ENCODE data around the gene GLI1.
"Not testable (repeated sequence)": the region's sequence is repeated elsewhere in the genome, so short reads cannot be mapped to it uniquely, and the experiment has no call there.

GLI1 gene

DNA sequence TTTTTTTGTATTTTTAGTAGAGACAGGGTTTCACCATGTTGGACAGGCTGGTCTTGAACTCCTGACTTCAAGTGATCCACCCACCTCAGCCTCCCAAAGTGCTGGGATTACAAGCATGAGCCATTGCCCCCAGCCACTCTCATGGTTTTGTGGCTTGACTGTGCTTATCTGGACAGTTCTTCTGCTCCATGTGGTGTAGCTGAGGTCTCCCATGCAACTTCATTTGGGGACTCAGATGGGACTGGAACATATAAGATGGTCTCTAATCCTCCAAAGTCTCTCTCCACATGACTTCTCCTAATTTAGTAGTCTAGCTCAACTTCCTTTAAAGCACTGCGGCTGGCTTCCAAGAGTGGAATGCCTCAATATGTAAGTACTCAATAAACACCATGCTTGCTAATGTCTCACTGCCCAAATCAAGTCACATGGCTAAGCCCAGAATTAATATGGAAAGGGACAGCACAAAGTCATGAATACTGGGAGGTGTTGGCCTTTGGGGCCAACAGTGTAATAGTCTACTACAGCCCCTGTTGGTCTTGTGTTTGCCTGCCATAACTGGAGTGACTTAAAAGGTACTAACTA lies 17.6 kb upstream of the GLI1 start:
- DNase-seq (ENCODE audit: low read depth) = no peak

DNA sequence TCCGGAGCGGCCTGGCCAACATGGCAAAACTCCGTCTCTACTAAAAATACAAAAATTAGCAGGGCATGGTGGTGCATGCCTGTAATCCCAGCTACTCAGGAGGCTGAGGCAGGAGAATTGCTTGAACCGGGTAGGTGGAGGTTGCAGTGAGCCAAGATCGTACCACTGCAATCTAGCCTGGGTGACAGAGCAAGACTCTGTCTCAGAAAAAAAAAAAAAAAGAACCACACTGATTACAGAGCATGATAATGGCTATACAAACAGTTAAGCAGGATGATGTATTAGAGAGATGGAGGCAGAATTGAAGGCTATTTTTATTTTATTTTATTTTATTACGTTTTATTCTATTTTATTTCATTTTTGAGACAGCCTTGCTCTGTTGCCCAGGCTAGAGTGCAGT lies 15.2 kb upstream of the GLI1 start:
- DNase-seq (ENCODE audit: low read depth) = not testable (repeated sequence)

DNA sequence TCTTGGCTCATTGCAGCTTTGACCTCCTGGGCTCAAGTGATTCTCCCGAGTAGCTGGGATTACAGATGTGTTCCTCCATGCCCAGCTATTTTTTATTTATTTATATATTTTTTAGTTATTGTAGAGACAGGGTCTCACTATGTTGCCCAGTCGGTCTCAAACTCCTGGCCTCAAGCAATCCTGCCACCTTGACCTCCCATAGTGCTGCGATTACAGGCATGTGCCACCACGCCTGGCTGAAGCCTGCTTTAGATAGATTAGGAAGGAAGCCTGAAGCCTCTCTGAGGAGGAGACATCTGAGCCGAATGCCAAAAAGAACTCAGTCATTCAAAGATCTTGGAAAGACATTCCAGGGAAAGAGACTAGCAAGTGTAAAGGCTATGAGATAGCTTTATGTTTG lies 14.8 kb upstream of the GLI1 start:
- DNase-seq (ENCODE audit: low read depth) = no peak

DNA sequence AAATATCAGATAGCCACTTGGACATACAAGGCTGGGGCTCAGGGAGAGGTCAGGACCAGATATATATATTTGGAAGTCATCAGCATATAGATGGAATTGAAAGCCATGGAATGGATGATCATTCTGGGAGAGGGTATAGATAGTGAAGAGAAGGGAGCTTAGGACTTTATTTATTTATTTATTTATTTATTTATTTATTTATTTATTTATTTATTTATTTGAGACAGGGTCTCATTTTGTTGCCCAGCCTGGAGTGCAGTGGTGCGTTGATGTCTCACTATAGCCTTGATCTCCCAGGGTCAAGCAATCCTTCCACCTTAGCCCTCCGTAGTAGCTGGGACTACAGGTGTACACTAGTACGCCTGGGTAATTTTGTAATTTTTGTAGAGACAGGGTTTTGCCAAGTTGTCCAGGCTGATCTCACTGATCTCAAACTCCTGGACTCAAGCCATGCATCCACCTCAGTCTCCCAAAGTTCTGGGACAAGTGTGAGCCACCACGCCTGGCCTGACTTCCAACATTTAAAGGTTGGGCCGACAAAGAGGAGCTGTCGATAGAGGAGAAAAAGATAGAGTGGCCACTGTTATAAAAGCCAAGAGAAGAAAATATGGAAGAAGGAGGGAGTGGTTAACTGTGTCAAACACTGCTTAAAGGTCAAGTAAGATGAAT lies 13.2 kb upstream of the GLI1 start:
- DNase-seq (ENCODE audit: low read depth) = no peak

DNA sequence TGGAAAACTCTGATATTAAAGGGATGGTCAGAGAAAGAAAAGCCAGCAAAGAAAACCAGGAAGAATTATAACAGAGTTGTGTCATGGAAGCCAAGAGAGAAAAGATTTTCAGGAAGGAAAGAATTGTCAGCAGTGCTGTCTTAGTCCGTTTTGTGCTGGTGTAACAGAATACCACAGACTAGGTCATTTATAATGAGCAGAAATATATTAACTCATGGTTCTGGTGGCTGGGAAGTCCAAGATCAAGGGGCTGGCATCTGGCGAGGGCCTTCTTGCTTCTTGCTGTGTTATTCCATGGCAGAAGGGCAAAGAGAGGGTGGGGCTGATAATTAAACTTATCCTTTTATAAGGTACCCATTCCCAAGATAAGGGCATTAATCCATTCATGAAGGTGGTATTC lies 10.9 kb upstream of the GLI1 start:
- no peak for DNase-seq (ENCODE audit: low read depth)

DNA sequence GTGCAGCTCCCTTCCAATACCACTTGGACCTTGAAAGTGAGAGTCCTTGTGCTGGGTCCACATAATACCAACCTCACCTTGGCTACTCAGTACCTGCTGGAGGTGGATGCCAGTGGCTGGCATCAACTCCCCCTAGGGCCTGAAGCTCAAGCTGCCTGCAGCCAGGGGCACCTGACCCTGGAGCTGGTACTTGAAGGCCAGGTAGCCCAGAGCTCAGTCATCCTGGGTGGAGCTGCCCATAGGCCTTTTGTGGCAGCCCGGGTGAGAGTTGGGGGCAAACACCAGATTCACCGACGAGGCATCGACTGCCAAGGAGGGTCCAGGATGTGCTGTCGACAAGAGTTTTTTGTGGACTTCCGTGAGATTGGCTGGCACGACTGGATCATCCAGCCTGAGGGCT lies 10.2 kb upstream of the GLI1 start:
- DNase-seq (ENCODE audit: low read depth) = no peak

DNA sequence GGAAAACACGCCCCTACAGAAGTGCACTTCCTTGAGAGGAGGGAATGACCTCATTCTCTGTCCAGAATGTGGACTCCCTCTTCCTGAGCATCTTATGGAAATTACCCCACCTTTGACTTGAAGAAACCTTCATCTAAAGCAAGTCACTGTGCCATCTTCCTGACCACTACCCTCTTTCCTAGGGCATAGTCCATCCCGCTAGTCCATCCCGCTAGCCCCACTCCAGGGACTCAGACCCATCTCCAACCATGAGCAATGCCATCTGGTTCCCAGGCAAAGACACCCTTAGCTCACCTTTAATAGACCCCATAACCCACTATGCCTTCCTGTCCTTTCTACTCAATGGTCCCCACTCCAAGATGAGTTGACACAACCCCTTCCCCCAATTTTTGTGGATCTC lies 9.5 kb upstream of the GLI1 start:
- no peak for DNase-seq (ENCODE audit: low read depth)

DNA sequence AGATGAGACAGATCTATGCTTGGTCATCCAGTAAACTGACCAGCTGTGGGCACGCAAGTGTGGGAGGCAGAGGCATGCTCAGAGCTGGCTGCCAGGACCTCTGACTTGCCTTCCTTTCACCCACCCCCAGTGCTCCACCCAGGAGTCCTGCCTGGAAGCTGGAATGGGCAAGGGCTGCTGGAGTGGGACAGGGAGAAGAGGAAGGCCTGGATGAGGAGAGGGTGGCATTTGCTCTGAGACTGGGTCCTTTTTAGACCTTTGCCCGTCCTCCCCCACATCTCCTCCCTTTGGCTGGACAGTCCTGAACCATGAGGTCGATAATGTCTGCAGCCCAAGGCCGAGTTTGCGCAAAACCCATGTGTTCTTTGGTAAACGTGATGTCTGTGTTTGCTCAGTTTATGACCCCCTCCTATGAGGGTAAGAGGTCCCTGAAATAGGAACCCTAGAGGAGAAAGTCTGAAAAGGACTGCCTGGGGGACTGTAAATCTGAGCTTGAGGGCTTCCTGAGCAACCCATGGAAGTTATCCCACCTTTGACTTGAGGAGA lies 8.3 kb upstream of the GLI1 start:
- DNase-seq (ENCODE audit: low read depth) = no peak

DNA sequence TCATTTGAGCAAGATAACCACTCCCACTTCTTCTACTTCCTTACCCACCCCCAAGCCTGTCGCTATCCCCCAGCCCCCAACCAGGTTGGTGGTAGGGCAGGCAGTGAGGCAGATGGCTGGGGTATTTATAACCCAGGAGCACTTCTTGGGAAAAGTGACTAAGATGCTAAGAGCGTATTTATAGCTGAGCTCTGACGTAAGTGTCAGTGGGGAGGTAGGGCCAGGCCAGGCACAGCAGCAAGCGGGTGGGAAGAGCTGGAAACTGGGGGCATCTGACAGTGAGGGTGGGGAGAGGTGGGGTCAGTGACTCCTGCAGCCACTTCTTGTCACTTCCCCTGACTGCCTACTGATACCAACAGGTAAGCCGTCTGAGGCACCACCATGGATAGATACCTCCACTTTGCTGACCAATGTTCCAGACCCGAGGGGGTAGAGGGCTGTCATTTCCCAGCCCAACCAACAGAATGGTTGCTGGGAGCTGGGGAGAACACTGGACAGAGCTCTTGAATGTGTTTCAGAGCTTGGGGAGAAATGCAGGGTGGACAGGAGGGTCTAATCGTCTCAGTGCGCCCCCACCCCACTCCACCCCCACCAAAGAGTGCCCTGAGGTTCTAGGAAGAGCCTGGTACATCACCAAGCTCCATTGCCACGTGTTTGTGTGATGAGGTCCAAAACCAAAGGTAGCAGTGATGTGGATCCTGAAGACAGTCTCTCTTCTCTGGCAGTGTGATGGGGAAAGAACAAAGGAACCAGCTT lies 7.2 kb upstream of the GLI1 start:
- no peak for DNase-seq (ENCODE audit: low read depth)

DNA sequence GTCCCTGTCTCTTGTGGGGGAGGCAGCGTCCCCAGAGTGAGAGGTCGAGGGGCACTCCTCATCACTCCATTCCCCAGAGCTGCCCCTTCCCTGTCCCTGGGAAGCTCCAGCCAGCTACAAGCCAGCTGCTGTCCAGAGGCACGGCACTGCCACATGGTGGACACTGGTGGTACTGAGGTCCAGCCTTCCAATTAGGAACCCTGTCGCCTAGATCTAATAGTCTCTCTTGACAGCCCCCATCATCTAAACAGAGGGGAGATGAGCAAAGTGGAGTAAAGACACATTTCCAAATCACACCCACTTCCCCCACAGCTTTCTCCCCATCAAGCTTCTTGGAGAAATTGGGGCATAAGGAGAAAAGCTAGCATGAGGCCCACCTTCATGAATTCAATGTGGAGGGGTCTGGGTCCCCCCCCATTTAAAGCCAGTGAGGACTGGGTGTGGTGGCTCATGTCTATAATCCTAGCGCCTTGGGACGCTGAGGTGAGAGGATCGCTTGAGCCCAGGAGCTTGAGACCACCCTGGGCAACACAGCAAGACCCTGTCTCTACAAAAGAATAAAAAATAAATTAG lies 6.6 kb upstream of the GLI1 start:
- DNase-seq (ENCODE audit: low read depth) = no peak

DNA sequence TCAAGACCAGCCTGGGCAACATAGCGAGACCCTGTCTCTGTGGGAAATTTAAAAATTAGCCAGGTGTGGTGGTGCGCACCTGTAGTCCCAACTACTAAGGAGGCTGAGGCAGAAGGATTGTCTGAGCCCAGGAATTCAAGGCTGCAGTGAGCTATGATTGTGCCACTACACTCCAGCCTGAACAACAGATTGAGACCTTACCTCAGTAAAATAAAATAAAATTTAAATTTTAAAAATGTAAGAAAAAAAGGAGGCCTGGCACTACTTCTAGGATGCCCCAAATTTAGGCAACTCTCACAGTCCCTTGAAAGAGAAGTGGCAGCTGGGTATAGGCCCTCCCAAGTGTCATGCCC lies 5.4 kb upstream of the GLI1 start:
- no peak for DNase-seq (ENCODE audit: low read depth)

DNA sequence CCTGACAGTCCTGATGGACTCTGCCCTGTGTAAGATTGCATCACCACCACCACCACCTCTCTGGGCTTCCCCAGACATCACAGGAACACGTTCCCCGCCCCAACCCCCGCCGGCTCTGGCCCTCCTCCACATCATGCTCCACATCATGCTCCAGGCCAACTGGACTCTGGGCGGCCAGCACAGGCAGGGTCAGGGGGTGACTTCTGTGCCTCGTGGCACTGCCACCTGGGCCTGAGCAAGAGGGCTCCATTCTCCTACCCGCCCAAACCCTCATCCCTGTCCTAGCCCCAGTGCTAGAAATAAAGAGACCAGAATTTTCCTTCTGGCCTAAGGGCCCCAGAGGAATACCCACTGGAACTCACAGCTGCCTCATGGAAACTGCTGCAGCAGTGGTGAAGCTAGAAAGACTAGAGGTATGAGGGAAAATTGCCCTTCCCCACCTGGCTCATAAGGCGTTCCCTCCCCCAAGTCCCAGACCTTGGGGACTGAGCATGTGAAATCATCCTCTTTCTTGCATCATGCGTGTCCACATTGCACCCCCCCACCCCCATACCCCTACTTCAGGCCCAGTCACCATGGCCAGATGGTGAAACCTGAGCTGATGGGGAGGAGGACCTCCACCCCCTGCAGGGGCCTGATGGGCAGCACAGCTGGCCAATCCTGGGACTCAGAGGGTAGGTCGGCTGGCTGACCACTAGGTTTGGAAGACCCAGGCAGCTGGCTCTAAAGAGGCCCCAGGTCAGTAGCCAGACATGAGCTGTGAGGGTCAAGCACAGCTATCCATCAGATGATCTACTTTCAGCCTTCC lies 4.8 kb upstream of the GLI1 start, which contains the start of gene INHBE:
Gene INHBE (plus strand): TSS at position 742 of the 808 bp plus-strand sequence. CDS start 230 bp downstream, outside the sequence.
- no peak for DNase-seq (ENCODE audit: low read depth)

DNA sequence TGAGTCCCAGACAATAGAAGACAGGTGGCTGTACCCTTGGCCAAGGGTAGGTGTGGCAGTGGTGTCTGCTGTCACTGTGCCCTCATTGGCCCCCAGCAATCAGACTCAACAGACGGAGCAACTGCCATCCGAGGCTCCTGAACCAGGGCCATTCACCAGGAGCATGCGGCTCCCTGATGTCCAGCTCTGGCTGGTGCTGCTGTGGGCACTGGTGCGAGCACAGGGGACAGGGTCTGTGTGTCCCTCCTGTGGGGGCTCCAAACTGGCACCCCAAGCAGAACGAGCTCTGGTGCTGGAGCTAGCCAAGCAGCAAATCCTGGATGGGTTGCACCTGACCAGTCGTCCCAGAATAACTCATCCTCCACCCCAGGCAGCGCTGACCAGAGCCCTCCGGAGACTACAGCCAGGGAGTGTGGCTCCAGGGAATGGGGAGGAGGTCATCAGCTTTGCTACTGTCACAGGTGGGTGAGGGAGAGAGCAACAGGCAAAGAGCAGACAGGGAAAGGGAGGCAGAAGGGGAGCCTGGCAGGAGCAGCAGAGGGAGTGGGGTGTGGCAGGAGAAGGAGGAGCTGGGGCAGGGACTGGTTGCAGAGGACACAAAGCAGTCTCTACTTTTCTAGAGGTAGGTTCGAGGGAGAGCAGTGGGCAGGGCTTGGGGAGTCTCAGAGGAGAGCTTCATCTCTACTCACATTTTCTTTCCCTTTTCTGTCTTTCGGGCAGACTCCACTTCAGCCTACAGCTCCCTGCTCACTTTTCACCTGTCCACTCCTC lies 4.0 kb upstream of the GLI1 start:
- no peak for DNase-seq (ENCODE audit: low read depth)

DNA sequence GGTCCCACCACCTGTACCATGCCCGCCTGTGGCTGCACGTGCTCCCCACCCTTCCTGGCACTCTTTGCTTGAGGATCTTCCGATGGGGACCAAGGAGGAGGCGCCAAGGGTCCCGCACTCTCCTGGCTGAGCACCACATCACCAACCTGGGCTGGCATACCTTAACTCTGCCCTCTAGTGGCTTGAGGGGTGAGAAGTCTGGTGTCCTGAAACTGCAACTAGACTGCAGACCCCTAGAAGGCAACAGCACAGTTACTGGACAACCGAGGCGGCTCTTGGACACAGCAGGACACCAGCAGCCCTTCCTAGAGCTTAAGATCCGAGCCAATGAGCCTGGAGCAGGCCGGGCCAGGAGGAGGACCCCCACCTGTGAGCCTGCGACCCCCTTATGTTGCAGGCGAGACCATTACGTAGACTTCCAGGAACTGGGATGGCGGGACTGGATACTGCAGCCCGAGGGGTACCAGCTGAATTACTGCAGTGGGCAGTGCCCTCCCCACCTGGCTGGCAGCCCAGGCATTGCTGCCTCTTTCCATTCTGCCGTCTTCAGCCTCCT lies 3.4 kb upstream of the GLI1 start:
- no peak for DNase-seq (ENCODE audit: low read depth)

DNA sequence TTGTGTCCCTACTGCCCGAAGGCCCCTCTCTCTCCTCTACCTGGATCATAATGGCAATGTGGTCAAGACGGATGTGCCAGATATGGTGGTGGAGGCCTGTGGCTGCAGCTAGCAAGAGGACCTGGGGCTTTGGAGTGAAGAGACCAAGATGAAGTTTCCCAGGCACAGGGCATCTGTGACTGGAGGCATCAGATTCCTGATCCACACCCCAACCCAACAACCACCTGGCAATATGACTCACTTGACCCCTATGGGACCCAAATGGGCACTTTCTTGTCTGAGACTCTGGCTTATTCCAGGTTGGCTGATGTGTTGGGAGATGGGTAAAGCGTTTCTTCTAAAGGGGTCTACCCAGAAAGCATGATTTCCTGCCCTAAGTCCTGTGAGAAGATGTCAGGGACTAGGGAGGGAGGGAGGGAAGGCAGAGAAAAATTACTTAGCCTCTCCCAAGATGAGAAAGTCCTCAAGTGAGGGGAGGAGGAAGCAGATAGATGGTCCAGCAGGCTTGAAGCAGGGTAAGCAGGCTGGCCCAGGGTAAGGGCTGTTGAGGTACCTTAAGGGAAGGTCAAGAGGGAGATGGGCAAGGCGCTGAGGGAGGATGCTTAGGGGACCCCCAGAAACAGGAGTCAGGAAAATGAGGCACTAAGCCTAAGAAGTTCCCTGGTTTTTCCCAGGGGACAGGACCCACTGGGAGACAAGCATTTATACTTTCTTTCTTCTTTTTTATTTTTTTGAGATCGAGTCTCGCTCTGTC lies 2.7 kb upstream of the GLI1 start:
- no peak for DNase-seq (ENCODE audit: low read depth)

DNA sequence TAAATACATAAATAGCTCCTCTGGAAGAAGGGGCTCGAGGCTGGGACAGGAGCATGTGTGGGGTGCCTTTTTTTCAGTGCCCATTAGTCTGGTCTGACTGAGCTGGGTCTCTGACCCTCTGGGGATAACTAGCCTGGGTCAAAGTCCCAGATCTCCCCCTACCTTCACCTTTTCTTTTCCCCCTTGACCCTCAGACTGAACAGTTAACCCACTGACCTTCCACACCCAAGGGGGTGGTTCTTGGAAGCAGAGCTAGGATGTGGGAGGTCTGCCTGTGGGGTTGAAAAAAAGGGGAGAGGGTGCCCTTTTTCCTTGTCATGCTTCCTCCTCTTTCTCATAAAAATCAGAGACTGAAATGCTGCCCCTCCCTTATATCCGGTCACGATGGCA lies 925 bp upstream of the GLI1 start:
- no peak for DNase-seq (ENCODE audit: low read depth)

DNA sequence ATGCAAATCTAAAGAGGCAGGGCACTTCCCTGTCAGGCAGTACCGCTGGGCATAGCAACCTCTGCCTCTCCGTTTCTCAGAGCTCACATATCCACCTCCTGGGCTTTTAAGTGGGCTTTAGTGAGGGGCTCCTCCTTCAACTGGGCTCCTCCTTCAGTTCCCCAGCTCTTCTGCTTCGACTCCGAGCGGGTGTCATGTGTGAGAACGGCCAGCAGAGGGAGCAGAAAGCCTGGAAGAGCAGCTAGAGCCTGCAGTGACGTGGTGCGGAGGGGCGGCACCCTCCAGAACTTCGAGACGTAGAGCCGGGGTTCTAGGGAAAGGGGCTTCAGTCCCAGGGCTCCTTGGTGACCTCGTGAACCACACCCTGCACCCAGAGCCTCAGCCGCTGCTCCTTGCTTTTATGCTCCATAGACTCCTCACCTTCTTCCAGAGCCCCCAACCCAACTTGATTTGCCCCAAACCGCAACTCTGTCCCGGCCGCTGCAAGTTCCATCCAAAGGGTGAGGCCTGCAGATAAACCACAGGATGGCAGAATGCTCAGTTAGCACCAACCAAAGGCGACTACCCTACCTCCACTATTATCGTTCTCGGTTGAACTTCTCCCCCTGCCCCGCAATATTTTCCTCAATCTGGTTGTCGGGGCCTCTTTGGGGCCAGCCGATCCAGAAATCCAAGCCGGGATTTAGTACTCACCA lies 383 bp upstream of the GLI1 start:
- peak; percentile 90 for DNase-seq (ENCODE audit: low read depth)

DNA sequence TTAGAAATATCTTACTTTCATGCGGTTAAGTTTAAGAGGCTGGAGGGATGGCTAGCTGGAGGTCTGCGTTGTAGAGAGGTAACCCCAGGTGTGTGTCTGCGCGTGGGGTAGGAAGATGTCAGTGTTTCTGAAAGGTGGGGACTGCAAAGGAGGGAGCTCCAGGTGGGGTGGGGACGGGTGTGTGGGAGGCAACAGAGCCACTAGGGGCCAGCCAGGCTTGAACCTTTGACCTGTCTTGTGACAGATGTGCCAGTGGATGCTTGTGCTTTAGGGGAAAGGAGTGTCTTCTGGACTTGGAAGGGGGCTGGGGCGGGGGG lies 841 bp downstream of the GLI1 start:
- no peak for DNase-seq (ENCODE audit: low read depth)

DNA sequence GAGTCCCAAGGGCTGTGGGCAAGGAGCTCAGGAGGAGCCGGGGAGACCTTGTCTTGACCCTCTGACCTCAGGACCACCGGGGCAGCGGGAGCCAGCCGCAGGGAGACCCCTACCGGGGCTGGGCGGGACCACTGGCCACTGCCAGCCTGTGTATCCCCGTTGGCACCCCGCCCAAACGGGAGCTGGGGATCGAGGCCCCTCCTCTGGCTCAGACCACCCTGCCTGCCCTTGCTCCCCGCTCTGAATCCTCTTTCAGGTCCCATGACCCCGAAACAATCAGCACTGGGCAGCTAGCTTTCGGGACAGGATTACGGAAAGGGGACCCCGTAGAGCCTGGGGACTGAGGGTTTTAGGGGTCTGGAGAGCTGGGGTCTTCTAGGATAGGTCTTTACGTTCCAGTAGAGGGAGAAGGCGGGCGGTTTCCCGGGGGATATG lies 1.3 kb downstream of the GLI1 start:
- DNase-seq (ENCODE audit: low read depth) = no peak
